Lower leg skin (tissue), 3 donors: Measurements from ENCODE around the gene ZBTB12.

ENCODE experiments used
- POLR2A ChIP-seq, 2 donors: fragments of 450-650 bp; IDR thresholded peaks; one replicate each; pipeline ENCODE4 v1.6.1; 2016 to 2017; ENCODE audit warnings: antibody characterized with exemption in 2 of 2, mild to moderate bottlenecking in 1 of 2, moderate library complexity in 1 of 2
- TF ChIP-seq, protein P1 (sequence below), 3 donors: fragments of 450-650 bp; IDR thresholded peaks; one replicate each; pipeline ENCODE4 v1.5.1; 2016; ENCODE audit warnings: antibody characterized with exemption in 3 of 3, mild to moderate bottlenecking in 3 of 3, moderate library complexity in 2 of 3

DNA sequence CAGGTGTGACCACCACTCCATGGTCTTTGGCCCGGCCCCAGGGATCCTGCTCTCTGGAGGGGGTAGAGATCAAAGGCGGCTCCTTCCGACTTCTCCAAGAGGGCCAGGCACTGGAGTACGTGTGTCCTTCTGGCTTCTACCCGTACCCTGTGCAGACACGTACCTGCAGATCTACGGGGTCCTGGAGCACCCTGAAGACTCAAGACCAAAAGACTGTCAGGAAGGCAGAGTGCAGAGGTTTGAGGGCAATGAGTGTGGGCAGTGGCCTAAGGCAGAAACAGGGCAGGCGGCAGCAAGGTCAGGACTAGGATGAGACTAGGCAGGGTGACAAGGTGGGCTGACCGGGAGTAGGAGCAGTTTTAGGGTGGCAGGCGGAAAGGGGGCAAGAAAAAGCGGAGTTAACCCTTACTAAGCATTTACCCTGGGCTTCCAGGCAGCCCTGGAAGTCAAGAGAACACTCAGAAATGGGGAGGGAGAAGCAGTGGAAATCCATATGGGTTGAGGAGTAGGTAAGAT lies 44.5 kb upstream of the ZBTB12 start:
- TF ChIP-seq, protein P1, sequence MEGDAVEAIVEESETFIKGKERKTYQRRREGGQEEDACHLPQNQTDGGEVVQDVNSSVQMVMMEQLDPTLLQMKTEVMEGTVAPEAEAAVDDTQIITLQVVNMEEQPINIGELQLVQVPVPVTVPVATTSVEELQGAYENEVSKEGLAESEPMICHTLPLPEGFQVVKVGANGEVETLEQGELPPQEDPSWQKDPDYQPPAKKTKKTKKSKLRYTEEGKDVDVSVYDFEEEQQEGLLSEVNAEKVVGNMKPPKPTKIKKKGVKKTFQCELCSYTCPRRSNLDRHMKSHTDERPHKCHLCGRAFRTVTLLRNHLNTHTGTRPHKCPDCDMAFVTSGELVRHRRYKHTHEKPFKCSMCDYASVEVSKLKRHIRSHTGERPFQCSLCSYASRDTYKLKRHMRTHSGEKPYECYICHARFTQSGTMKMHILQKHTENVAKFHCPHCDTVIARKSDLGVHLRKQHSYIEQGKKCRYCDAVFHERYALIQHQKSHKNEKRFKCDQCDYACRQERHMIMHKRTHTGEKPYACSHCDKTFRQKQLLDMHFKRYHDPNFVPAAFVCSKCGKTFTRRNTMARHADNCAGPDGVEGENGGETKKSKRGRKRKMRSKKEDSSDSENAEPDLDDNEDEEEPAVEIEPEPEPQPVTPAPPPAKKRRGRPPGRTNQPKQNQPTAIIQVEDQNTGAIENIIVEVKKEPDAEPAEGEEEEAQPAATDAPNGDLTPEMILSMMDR (IDR thresholded peaks at IDR 0.05): no peak
- TF ChIP-seq POLR2A (IDR thresholded peaks at IDR 0.05): no peak
